B cell (primary cell): ENCODE measurements around the gene ZBTB5. TPM values are rescaled to one million over a fixed set of nuclear protein-coding genes. Genes with fewer than 3 reads are reported as not detected.

ENCODE experiments used
- ATAC-seq: fragments of 200-7000 bp; cut with Tn5 transposase; one replicate; pipeline ENCODE4 v1.10.0; 2021; ENCODE audit warnings: low read depth, mild to moderate bottlenecking, moderate number of reproducible peaks, moderate library complexity
- CTCF ChIA-PET: fragments of 350-600 bp; sonication (Branson Sonifier 250); formaldehyde crosslinking; loops from one replicate; lab custom pipeline; 2021; ENCODE audit warnings: antibody characterized with exemption, inconsistent platforms; lab: Charles Lee
- POLR2A ChIA-PET: fragments of 350-600 bp; sonication (Branson Sonifier 250); formaldehyde crosslinking; loops from one replicate; lab custom pipeline; 2021; ENCODE audit warnings: antibody characterized with exemption; lab: Charles Lee
- DNase-seq: peaks from one replicate; pipeline ENCODE4 v3.0.0; 2013
- H2AFZ ChIP-seq: 2 replicates; pipeline ENCODE4 v1.6.1; 2012; ENCODE audit warnings: mild to moderate bottlenecking, low read depth, low read length; ENCODE audit not compliant: insufficient read depth, poor library complexity, severe bottlenecking
- H3K27ac ChIP-seq, 2 donors: 1 replicate in 1 of 2; 2 replicates in 1 of 2; pipeline ENCODE4 v1.5.1; 2012 to 2013; ENCODE audit warnings: low read length in 2 of 2, mild to moderate bottlenecking in 2 of 2, moderate library complexity in 1 of 2
- H3K27me3 ChIP-seq, 4 experiments: fragments of 200-600 bp in 1 of 4; sonication (generic) in 1 of 4; replicated peaks in 1 of 4; 1 replicate in 2 of 4; 2 replicates in 2 of 4; pipeline versions ENCODE4 v1.6.1 to v1.7.0; 2013 to 2016; ENCODE audit warnings: low read length in 3 of 4, mild to moderate bottlenecking in 2 of 4, mixed read lengths in 1 of 4, moderate library complexity in 1 of 4; ENCODE audit not compliant: insufficient read depth in 4 of 4, control insufficient read depth in 3 of 4; ENCODE audit errors: control extremely low read depth in 1 of 4
- H3K36me3 ChIP-seq, 2 experiments: replicated peaks in 1 of 2; 1 replicate in 1 of 2; 2 replicates in 1 of 2; pipeline versions ENCODE4 v1.6.1 to v1.7.1; 2013; ENCODE audit warnings: low read length in 1 of 2; ENCODE audit not compliant: insufficient read depth in 2 of 2, control insufficient read depth in 1 of 2; ENCODE audit errors: control extremely low read depth in 1 of 2, extremely low read depth in 1 of 2
- H3K4me1 ChIP-seq, 2 donors: fragments of 200-600 bp in 1 of 2; sonication (generic) in 1 of 2; 1 replicate in 1 of 2; 2 replicates in 1 of 2; pipeline versions ENCODE4 v1.5.1 to v1.6.1; 2013 to 2017; ENCODE audit warnings: low read length in 2 of 2; ENCODE audit not compliant: control insufficient read depth in 2 of 2, insufficient read depth in 2 of 2
- H3K4me2 ChIP-seq: replicated peaks from 2 replicates; pipeline ENCODE3; 2012; ENCODE audit warnings: mild to moderate bottlenecking, low read depth, low read length; ENCODE audit not compliant: poor library complexity, severe bottlenecking
- H3K4me3 ChIP-seq, 5 experiments: fragments of 200-600 bp in 1 of 5; sonication (generic) in 1 of 5; 1 replicate in 3 of 5; 2 replicates in 2 of 5; pipeline versions ENCODE4 v1.5.1 to v1.7.0; 2011 to 2016; ENCODE audit warnings: low read length in 4 of 5, mild to moderate bottlenecking in 4 of 5, low read depth in 2 of 5, control low read depth in 1 of 5, moderate library complexity in 1 of 5; ENCODE audit not compliant: insufficient read depth in 1 of 5; ENCODE audit errors: control extremely low read depth in 1 of 5, extremely low read depth in 1 of 5
- H3K79me2 ChIP-seq: fragments of 200-600 bp; sonication (generic); one replicate; pipeline ENCODE4 v1.6.0; 2016; ENCODE audit warnings: low read length; ENCODE audit not compliant: control insufficient read depth, insufficient read depth
- H3K9ac ChIP-seq: fragments of 200-600 bp; sonication (generic); 2 replicates; pipeline ENCODE4 v1.6.1; 2017; ENCODE audit warnings: mild to moderate bottlenecking, low read length, moderate library complexity
- H3K9me3 ChIP-seq, 3 donors: one replicate each; pipeline versions ENCODE4 v1.6.1 to v1.7.1; 2013; ENCODE audit warnings: low read length in 2 of 3; ENCODE audit not compliant: control insufficient read depth in 2 of 3, insufficient read depth in 1 of 3; ENCODE audit errors: control extremely low read depth in 1 of 3
- H4K20me1 ChIP-seq: 2 replicates; pipeline ENCODE4 v1.6.0; 2012; ENCODE audit warnings: mild to moderate bottlenecking, low read length; ENCODE audit not compliant: insufficient read depth, control insufficient read depth, poor library complexity, severe bottlenecking
- H3K27ac Mint-ChIP-seq: one replicate; pipeline ENCODE4 v1.8.0; 2021; ENCODE audit warnings: mixed read lengths
- H3K27me3 Mint-ChIP-seq: one replicate; pipeline ENCODE4 v1.8.0; 2021; ENCODE audit warnings: mixed read lengths
- H3K4me1 Mint-ChIP-seq: one replicate; pipeline ENCODE4 v1.8.0; 2021; ENCODE audit warnings: mixed read lengths
- H3K4me3 Mint-ChIP-seq: one replicate; pipeline ENCODE4 v1.8.0; 2021; ENCODE audit warnings: mixed read lengths
- H3K9me3 Mint-ChIP-seq: one replicate; pipeline ENCODE4 v1.8.0; 2022; ENCODE audit warnings: mixed read lengths; ENCODE audit not compliant: insufficient read depth
- EZH2 ChIP-seq: IDR thresholded peaks from 2 replicates; pipeline ENCODE4 v1.6.1; 2012; ENCODE audit warnings: borderline replicate concordance, low read depth, mild to moderate bottlenecking, moderate library complexity, low read length; ENCODE audit not compliant: insufficient read depth, poor library complexity, severe bottlenecking
- WGBS: methylation state at CpG from one replicate; pipeline ENCODE4 v1.1.5; 2013; ENCODE audit warnings: missing lambda C conversion rate; ENCODE audit not compliant: insufficient coverage; 5-methylcytosine and 5-hydroxymethylcytosine counted together
- intact Hi-C: fragments of 100-400 bp; cut with micrococcal nuclease; formaldehyde crosslinking; loops from one replicate; pipeline ENCODE4 v1.10.0; 2022
- polyA plus RNA-seq: library from polyadenylated mRNA; depleted of rRNA; stranded (reverse); fragments of >200 nt; gene quantifications from 2 replicates; pipeline ENCODE4 v1.2.3, GENCODE V29; 2012
- total RNA-seq, 2 donors: library from RNA; stranded (reverse); fragments of 120-200 nt in 1 of 2; gene quantifications; 1 replicate in 1 of 2; 2 replicates in 1 of 2; pipeline versions ENCODE4 v1.2.3 to v1.2.4, GENCODE V29; 2013 to 2022
- TF ChIP-seq, protein P1 (sequence below): fragments of 200-600 bp; IDR thresholded peaks from one replicate; pipeline ENCODE4 v1.8.0; 2022; ENCODE audit warnings: antibody characterized with exemption, mild to moderate bottlenecking

ZBTB5 gene
- total and polyA plus RNA-seq, 2 donors (not counting 1 experiment from before 2014, with no cell fraction given) = 12.8 to 27.6 TPM

DNA sequence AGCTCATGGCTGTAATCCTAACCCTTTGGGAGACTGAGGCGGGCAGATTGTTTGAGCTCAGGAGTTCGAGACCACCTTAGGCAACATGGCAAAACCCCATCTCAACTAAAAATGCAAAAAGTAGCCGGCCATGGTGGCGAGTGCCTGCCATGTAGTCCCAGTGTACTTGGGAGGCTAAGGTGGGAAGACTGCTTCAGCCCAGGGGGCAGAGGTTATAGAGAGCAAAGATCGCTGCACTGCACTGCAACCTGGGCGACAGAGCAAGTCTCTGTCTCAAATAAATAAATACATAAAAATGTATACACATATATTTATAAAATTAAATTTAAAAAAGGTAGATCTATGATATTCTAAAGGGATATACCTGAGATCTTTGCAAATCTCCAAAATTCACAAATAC, 19.4 kb downstream of the ZBTB5 start:
- H2AFZ ChIP-seq = no peak overlapping the region
- peaks cover 10% of the 10 kb centered on the region for H3K4me1 Mint-ChIP-seq

DNA sequence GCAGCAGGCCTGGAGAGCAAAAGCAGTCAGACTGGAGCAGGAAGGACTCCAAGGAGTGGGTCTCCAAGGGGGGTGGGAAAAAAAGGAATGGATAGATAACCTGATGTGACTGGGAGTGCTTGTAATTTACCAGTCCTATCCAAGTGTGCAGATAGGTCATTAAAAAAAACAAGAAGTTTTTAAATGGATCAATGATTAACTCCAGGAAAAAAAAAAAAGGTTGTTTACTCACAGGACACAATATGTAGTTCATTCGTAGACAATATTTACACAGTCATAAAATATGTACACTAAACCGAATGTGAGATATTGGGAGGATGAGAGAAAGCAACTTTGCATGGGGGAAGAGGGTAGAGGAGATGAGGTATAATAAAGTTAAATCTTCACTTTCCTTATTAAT, 20.4 kb downstream of the ZBTB5 start:
- H3K9me3 Mint-ChIP-seq = no peaks in the 10 kb centered on the region
- POLR2A ChIA-PET = interaction anchor here (0.7 kb wide), 1 partner anchor 199 kb away, joined by 3 read pairs; no protein-coding TSS in a partner anchor
- intact Hi-C loops = no loop called here
- DNase-seq (no peak), ATAC-seq (no peak)
- H3K4me2 ChIP-seq = no peak overlapping the region
- H3K4me3 ChIP-seq = no peak overlapping the region
- no peaks in the 10 kb centered on the region for H3K27me3 Mint-ChIP-seq
- no peak overlapping the region for H3K4me3 Mint-ChIP-seq
- peaks cover 4 to 32% of the 10 kb centered on the region in 2 experiments for H3K36me3 ChIP-seq
- CTCF ChIA-PET = no interaction called here
- no peak overlapping the region for H2AFZ ChIP-seq
- H3K4me1 Mint-ChIP-seq = peaks cover 8% of the 10 kb centered on the region
- H3K9ac ChIP-seq = no peak overlapping the region
- WGBS = no CpG with 5 or more reads among the region's 2 CpGs
- H3K27me3 ChIP-seq = no peaks in the 10 kb centered on the region
- peaks cover 33% of the 10 kb centered on the region for H4K20me1 ChIP-seq
- TF ChIP-seq, protein P1, sequence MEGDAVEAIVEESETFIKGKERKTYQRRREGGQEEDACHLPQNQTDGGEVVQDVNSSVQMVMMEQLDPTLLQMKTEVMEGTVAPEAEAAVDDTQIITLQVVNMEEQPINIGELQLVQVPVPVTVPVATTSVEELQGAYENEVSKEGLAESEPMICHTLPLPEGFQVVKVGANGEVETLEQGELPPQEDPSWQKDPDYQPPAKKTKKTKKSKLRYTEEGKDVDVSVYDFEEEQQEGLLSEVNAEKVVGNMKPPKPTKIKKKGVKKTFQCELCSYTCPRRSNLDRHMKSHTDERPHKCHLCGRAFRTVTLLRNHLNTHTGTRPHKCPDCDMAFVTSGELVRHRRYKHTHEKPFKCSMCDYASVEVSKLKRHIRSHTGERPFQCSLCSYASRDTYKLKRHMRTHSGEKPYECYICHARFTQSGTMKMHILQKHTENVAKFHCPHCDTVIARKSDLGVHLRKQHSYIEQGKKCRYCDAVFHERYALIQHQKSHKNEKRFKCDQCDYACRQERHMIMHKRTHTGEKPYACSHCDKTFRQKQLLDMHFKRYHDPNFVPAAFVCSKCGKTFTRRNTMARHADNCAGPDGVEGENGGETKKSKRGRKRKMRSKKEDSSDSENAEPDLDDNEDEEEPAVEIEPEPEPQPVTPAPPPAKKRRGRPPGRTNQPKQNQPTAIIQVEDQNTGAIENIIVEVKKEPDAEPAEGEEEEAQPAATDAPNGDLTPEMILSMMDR = no peak
- TF ChIP-seq EZH2 = no peak
- no peaks in the 10 kb centered on the region for H3K9me3 ChIP-seq
- no peak overlapping the region for H3K27ac Mint-ChIP-seq
- H3K27ac ChIP-seq = no peak overlapping the region
- peaks cover 57% of the 10 kb centered on the region for H3K79me2 ChIP-seq
- H3K4me1 ChIP-seq = no peaks in the 10 kb centered on the region

More for the DNA sequence above, 19.4 kb downstream of the ZBTB5 start:
- CTCF ChIA-PET = interaction anchor here (0.6 kb wide), 1 partner anchor 147 kb away, joined by 3 read pairs; the partner anchor contains the start of gene TOMM5
- intact Hi-C loops = no loop called here
- POLR2A ChIA-PET = interaction anchor here (1.1 kb wide), 1 partner anchor 20 kb away, joined by 4 read pairs; the partner anchor contains the start of gene ZBTB5
- DNase-seq = no peak
- H3K27me3 ChIP-seq = no peaks in the 10 kb centered on the region
- Mint-ChIP-seq H3K27me3 (no peaks in the 10 kb centered on the region), H3K27ac (no peak overlapping the region), H3K9me3 (no peaks in the 10 kb centered on the region), H3K4me3 (no peak overlapping the region)
- peaks cover 4 to 27% of the 10 kb centered on the region in 2 experiments for H3K36me3 ChIP-seq
- no peaks in the 10 kb centered on the region for H3K9me3 ChIP-seq
- H3K4me2 ChIP-seq = no peak overlapping the region
- no peak overlapping the region for H3K4me3 ChIP-seq
- H3K79me2 ChIP-seq = peaks cover 60% of the 10 kb centered on the region
- WGBS = no CpG with 5 or more reads among the region's 6 CpGs
- H4K20me1 ChIP-seq = peaks cover 33% of the 10 kb centered on the region
- ATAC-seq = no peak
- TF ChIP-seq EZH2 = no peak
- TF ChIP-seq, protein P1 = no peak
- H3K9ac ChIP-seq = no peak overlapping the region
- no peaks in the 10 kb centered on the region for H3K4me1 ChIP-seq
- H3K27ac ChIP-seq = no peak overlapping the region
